ENCODE measurements around the gene RIPPLY1. TPM values are rescaled to one million over a fixed set of nuclear protein-coding genes. Genes with fewer than 3 reads are reported as not detected.

RIPPLY1 gene
- total RNA-seq, 1 experiment from 2014 or later = not detected

- no peaks in the 10 kb centered on the region for H3K9me3 ChIP-seq (ENCODE audit: low read depth, low read length, poor library complexity, severe bottlenecking)
- no peaks in the 10 kb centered on the region for H3K27me3 ChIP-seq (replicated peaks; ENCODE audit: insufficient read depth, low read depth, low read length, poor library complexity)
- no peaks in the 10 kb centered on the region for H3K4me1 ChIP-seq (ENCODE audit: insufficient read depth, low read length, poor library complexity, severe bottlenecking)
- BruUV-seq (replicated peaks) = no TSS peak
- no peak for TF ChIP-seq EZH2 (IDR thresholded peaks at IDR 0.05; ENCODE audit: borderline replicate concordance, low read depth, low read length, poor library complexity, severe bottlenecking)
- TF ChIP-seq CTCF (conservative IDR thresholded peaks at IDR 0.05; ENCODE audit: low read depth, low read length) = no peak
- POLR2A ChIA-PET (ENCODE audit: low non-redundant PET) = no interaction called here
- CTCF ChIA-PET = interaction anchor here (0.6 kb wide), 1 partner anchor 53 kb away, joined by 3 read pairs; no protein-coding TSS in a partner anchor
- intact Hi-C loops (cut with micrococcal nuclease; ENCODE audit: unreplicated experiment) = no loop called here
- DNase-seq (ENCODE audit: low spot score) = no peak
- H3K27ac ChIP-seq (ENCODE audit: low read depth, low read length, poor library complexity, severe bottlenecking) = no peak overlapping the region
- no peak overlapping the region for H3K4me3 ChIP-seq (ENCODE audit: low read depth, low read length, poor library complexity, severe bottlenecking)
- H3K36me3 ChIP-seq (ENCODE audit: insufficient read depth, low read length, poor library complexity, severe bottlenecking) = no peaks in the 10 kb centered on the region
Observed at GRCh38 chrX:106903856-106904528, 851 bp upstream of the RIPPLY1 start.

- Histone ChIP-seq H3K36me3 (ENCODE audit: insufficient read depth, low read length, poor library complexity, severe bottlenecking) (no peaks in the 10 kb centered on the region), H3K4me3 (ENCODE audit: low read depth, low read length, poor library complexity, severe bottlenecking) (no peak overlapping the region), H3K4me1 (ENCODE audit: insufficient read depth, low read length, poor library complexity, severe bottlenecking) (no peaks in the 10 kb centered on the region), H3K9me3 (ENCODE audit: low read depth, low read length, poor library complexity, severe bottlenecking) (no peaks in the 10 kb centered on the region), H3K27me3 (replicated peaks; ENCODE audit: insufficient read depth, low read depth, low read length, poor library complexity) (no peaks in the 10 kb centered on the region), H3K27ac (ENCODE audit: low read depth, low read length, poor library complexity, severe bottlenecking) (no peak overlapping the region)
- TF ChIP-seq CTCF (conservative IDR thresholded peaks at IDR 0.05; ENCODE audit: low read depth, low read length) (no peak), EZH2 (IDR thresholded peaks at IDR 0.05; ENCODE audit: borderline replicate concordance, low read depth, low read length, poor library complexity, severe bottlenecking) (no peak)
- POLR2A ChIA-PET (ENCODE audit: low non-redundant PET) = no interaction called here
- CTCF ChIA-PET = no interaction called here
- no peak for DNase-seq (ENCODE audit: low spot score)
- no TSS peak for BruUV-seq (replicated peaks)
- intact Hi-C loops (cut with micrococcal nuclease; ENCODE audit: unreplicated experiment) = no loop called here
Observed at GRCh38 chrX:106902684-106903083, 457 bp downstream of the RIPPLY1 start.

- Histone ChIP-seq H3K27me3 (replicated peaks; ENCODE audit: insufficient read depth, low read depth, low read length, poor library complexity) (no peaks in the 10 kb centered on the region), H3K36me3 (ENCODE audit: insufficient read depth, low read length, poor library complexity, severe bottlenecking) (no peaks in the 10 kb centered on the region), H3K4me3 (ENCODE audit: low read depth, low read length, poor library complexity, severe bottlenecking) (no peak overlapping the region), H3K27ac (ENCODE audit: low read depth, low read length, poor library complexity, severe bottlenecking) (no peak overlapping the region), H3K4me1 (ENCODE audit: insufficient read depth, low read length, poor library complexity, severe bottlenecking) (no peaks in the 10 kb centered on the region), H3K9me3 (ENCODE audit: low read depth, low read length, poor library complexity, severe bottlenecking) (no peaks in the 10 kb centered on the region)
- intact Hi-C loops (cut with micrococcal nuclease; ENCODE audit: unreplicated experiment) = no loop called here
- ChIA-PET CTCF (no interaction called here), POLR2A (ENCODE audit: low non-redundant PET) (no interaction called here)
- TF ChIP-seq EZH2 (IDR thresholded peaks at IDR 0.05; ENCODE audit: borderline replicate concordance, low read depth, low read length, poor library complexity, severe bottlenecking) = no peak
- BruUV-seq (replicated peaks) = no TSS peak
- DNase-seq (ENCODE audit: low spot score) = no peak
Observed at GRCh38 chrX:106901781-106902219, 1.3 kb downstream of the RIPPLY1 start.

- Histone ChIP-seq H3K9me3 (ENCODE audit: low read depth, low read length, poor library complexity, severe bottlenecking) (no peaks in the 10 kb centered on the region), H3K27ac (ENCODE audit: low read depth, low read length, poor library complexity, severe bottlenecking) (no peak overlapping the region), H3K4me1 (ENCODE audit: insufficient read depth, low read length, poor library complexity, severe bottlenecking) (no peaks in the 10 kb centered on the region), H3K4me3 (ENCODE audit: low read depth, low read length, poor library complexity, severe bottlenecking) (no peak overlapping the region), H3K36me3 (ENCODE audit: insufficient read depth, low read length, poor library complexity, severe bottlenecking) (no peaks in the 10 kb centered on the region), H3K27me3 (replicated peaks; ENCODE audit: insufficient read depth, low read depth, low read length, poor library complexity) (no peaks in the 10 kb centered on the region)
- CTCF ChIA-PET = no interaction called here
- no peak for DNase-seq (ENCODE audit: low spot score)
- POLR2A ChIA-PET (ENCODE audit: low non-redundant PET) = no interaction called here
- BruUV-seq (replicated peaks) = no TSS peak
- intact Hi-C loops (cut with micrococcal nuclease; ENCODE audit: unreplicated experiment) = no loop called here
- TF ChIP-seq CTCF (conservative IDR thresholded peaks at IDR 0.05; ENCODE audit: low read depth, low read length) = no peak
Observed at GRCh38 chrX:106901341-106901740, 1.8 kb downstream of the RIPPLY1 start.

Measured in A673 (cell line).